Activated CD8-positive, alpha-beta T cell treated with anti-CD3 and anti-CD28 coated beads for 36 hours (primary cell): ENCODE results near the gene ARL6IP5. TPM values are rescaled to one million over a fixed set of nuclear protein-coding genes. Genes with fewer than 3 reads are reported as not detected.
A peak's percentile ranks its signal among the peaks of the same experiment; 100 is the strongest.

Experiments
- ATAC-seq: fragments of 200-7000 bp; cut with Tn5 transposase; one replicate; pipeline ENCODE4 v1.10.0; 2021; ENCODE audit warnings: mild to moderate bottlenecking, moderate library complexity
- CTCF ChIA-PET: fragments of 350-600 bp; sonication (Branson Sonifier 250); formaldehyde crosslinking; loops from one replicate; lab custom pipeline; 2021; ENCODE audit warnings: antibody characterized with exemption; lab: Charles Lee
- POLR2A ChIA-PET: fragments of 350-600 bp; sonication (Branson Sonifier 250); formaldehyde crosslinking; loops from one replicate; lab custom pipeline; 2021; ENCODE audit warnings: antibody characterized with exemption; lab: Charles Lee
- DNase-seq: peaks from one replicate; pipeline ENCODE4 v3.0.0-alpha.2; 2020
- H3K27ac Mint-ChIP-seq: one replicate; pipeline ENCODE4 v1.8.0; 2021; ENCODE audit warnings: mild to moderate bottlenecking, mixed read lengths
- H3K27me3 Mint-ChIP-seq: one replicate; pipeline ENCODE4 v1.8.0; 2021; ENCODE audit warnings: mixed read lengths
- H3K36me3 Mint-ChIP-seq: one replicate; pipeline ENCODE4 v1.8.0; 2021; ENCODE audit warnings: low read depth, mixed read lengths
- H3K4me1 Mint-ChIP-seq: one replicate; pipeline ENCODE4 v1.8.0; 2021; ENCODE audit warnings: low read depth, mixed read lengths
- H3K4me3 Mint-ChIP-seq: one replicate; pipeline ENCODE4 v1.8.0; 2021; ENCODE audit warnings: mild to moderate bottlenecking, moderate library complexity, mixed read lengths
- H3K9me3 Mint-ChIP-seq: one replicate; pipeline ENCODE4 v1.8.0; 2021; ENCODE audit warnings: mixed read lengths
- intact Hi-C: fragments of 100-400 bp; cut with micrococcal nuclease; formaldehyde crosslinking; loops from one replicate; pipeline ENCODE4 v1.10.0; 2022
- total RNA-seq, 2 experiments: library from RNA; stranded (reverse); gene quantifications; one replicate each; pipeline ENCODE4 v1.2.3, GENCODE V29; 2021
- TF ChIP-seq, protein P1 (sequence below): fragments of 200-600 bp; IDR thresholded peaks from one replicate; pipeline ENCODE4 v1.8.0; 2022; ENCODE audit warnings: antibody characterized with exemption, mild to moderate bottlenecking

The ARL6IP5 gene
- total RNA-seq, 2 experiments from 2014 or later = 72.7 to 74.2 TPM

- peaks cover 26% of the 10 kb centered on the region for H3K36me3 Mint-ChIP-seq
- ChIA-PET POLR2A (interaction anchor here (0.8 to 4.0 kb wide), 7 partner anchors 8 to 117 kb away, joined by 3 to 29 read pairs (median 7); partner anchors contain the start of gene TMF1), CTCF (interaction anchor here (0.9 to 1.5 kb wide), 3 partner anchors 11 to 39 kb away, joined by 4 to 5 read pairs (median 4); no protein-coding TSS in a partner anchor)
- peak overlapping the region; percentile 60 for H3K4me3 Mint-ChIP-seq
- intact Hi-C loops = loop anchor here (2.0 kb wide), 1 partner anchor 30 kb away; the partner anchor contains the start of gene TMF1
- no peaks in the 10 kb centered on the region for H3K9me3 Mint-ChIP-seq
- no peak for DNase-seq
- peak overlapping the region; percentile 98 for H3K27ac Mint-ChIP-seq
- no peaks in the 10 kb centered on the region for H3K27me3 Mint-ChIP-seq
- TF ChIP-seq, protein P1, sequence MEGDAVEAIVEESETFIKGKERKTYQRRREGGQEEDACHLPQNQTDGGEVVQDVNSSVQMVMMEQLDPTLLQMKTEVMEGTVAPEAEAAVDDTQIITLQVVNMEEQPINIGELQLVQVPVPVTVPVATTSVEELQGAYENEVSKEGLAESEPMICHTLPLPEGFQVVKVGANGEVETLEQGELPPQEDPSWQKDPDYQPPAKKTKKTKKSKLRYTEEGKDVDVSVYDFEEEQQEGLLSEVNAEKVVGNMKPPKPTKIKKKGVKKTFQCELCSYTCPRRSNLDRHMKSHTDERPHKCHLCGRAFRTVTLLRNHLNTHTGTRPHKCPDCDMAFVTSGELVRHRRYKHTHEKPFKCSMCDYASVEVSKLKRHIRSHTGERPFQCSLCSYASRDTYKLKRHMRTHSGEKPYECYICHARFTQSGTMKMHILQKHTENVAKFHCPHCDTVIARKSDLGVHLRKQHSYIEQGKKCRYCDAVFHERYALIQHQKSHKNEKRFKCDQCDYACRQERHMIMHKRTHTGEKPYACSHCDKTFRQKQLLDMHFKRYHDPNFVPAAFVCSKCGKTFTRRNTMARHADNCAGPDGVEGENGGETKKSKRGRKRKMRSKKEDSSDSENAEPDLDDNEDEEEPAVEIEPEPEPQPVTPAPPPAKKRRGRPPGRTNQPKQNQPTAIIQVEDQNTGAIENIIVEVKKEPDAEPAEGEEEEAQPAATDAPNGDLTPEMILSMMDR = no peak
- ATAC-seq = no peak
- H3K4me1 Mint-ChIP-seq = peaks cover 56% of the 10 kb centered on the region
Observed at GRCh38 chr3:69082361-69082760, 2.4 kb upstream of the ARL6IP5 start.

GRCh38 chr3:69082805-69083204 is 1.9 kb upstream of the ARL6IP5 start:
- intact Hi-C loops = loop anchor here (2.0 kb wide), 1 partner anchor 30 kb away; the partner anchor contains the start of gene TMF1
- TF ChIP-seq, protein P1 = no peak
- H3K9me3 Mint-ChIP-seq = no peaks in the 10 kb centered on the region
- DNase-seq (peak; percentile 91), ATAC-seq (peak; percentile 57)
- peak overlapping the region; percentile 60 for H3K4me3 Mint-ChIP-seq
- ChIA-PET POLR2A (interaction anchor here (0.8 to 4.0 kb wide), 8 partner anchors 8 to 117 kb away, joined by 3 to 29 read pairs (median 6); partner anchors contain the start of gene TMF1), CTCF (interaction anchor here (0.9 to 1.5 kb wide), 3 partner anchors 11 to 39 kb away, joined by 4 to 5 read pairs (median 4); no protein-coding TSS in a partner anchor)
- H3K4me1 Mint-ChIP-seq = peaks cover 53% of the 10 kb centered on the region
- H3K27me3 Mint-ChIP-seq = no peaks in the 10 kb centered on the region
- H3K27ac Mint-ChIP-seq = peak overlapping the region; percentile 98
- H3K36me3 Mint-ChIP-seq = peaks cover 27% of the 10 kb centered on the region

DNA sequence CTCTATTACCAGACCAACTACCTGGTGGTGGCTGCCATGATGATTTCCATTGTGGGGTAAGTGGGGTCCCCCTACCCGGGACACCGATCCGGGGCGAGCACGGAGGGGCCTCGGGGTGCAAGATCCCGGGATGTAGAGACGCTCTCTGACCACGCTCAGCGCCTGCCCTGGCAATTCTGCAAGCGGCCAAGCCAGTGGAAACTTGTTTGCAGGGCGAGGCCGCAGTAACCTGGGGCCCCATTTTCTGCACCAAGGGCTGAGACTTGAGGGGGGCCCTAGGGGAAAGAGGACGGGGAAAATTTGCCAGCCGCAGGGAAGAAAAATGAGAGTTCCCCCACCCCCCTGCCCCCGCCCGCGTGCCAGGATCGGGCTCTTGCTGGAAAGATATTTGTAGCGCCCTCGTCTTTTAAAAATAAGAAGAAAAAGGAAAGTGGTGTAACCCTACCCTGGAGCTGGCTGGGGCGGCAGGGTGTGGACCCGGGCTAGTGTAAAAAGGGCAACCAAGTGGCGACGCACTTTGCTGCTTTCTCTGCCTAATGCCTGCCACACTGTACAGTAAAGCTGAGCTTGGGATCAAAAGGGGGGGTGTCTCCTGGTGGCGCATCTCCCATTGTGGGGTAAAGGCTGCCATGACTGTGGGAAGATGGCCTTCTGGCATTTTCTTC is 563 bp downstream of the ARL6IP5 start:
- H3K4me3 Mint-ChIP-seq = peak overlapping the region; percentile 99
- TF ChIP-seq, protein P1 = no peak
- POLR2A ChIA-PET = interaction anchor here (0.8 to 4.0 kb wide), 4 partner anchors 10 to 33 kb away, joined by 3 to 29 read pairs (median 6); partner anchors contain the start of gene TMF1
- H3K9me3 Mint-ChIP-seq = no peaks in the 10 kb centered on the region
- no peak for ATAC-seq
- H3K4me1 Mint-ChIP-seq = peaks cover 65% of the 10 kb centered on the region
- H3K27me3 Mint-ChIP-seq = no peaks in the 10 kb centered on the region
- H3K27ac Mint-ChIP-seq = peak overlapping the region; percentile 98
- intact Hi-C loops = no loop called here
- DNase-seq = peak; percentile 38
- H3K36me3 Mint-ChIP-seq = peaks cover 33% of the 10 kb centered on the region
- CTCF ChIA-PET = interaction anchor here (1.1 to 3.0 kb wide), 4 partner anchors 8 to 35 kb away, joined by 3 to 11 read pairs (median 5); partner anchors contain the start of gene TMF1

DNA sequence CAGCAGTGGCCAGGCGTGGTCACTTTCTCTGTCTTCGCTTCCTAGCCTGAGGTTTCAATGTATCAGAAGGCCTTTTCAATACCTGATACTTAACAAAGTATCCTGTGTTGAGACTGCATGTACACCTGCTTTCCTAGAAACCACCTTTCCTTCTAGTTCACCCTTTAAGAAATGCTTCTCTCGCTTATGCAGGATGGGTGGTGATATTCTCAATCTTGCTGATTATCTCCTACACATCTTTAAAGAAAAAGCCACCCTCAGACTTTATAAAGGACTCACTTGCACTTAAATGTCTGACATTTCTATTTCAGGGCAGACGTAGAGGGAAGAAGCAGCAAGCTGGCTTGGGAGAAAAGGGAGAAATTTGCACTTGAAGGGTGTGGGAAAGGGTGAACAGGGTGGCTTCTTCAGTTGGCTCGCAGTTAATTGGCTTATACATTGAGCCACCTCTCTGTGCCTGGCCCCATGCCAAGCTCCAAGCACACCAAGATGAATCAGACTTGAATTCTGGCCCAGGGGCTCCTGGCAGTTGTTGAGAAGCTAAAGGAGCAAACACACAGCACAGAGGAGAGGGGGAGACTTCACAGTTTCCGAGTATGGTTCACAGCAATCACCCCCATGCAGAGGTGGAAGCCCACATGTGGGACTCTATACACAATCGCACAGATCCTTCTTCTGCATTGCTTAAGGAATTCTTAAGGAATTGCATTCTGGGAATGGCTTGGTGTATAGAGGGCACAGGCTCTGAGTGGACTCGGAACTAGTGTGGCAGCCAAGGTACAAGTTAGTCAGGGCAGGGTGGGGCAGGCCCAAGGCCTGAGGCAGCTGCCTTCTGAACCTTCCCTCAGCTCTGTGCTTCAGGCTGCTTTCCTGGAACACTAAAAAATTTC is 1.3 kb downstream of the ARL6IP5 start:
- DNase-seq (peak; percentile 93), ATAC-seq (peak; percentile 39)
- intact Hi-C loops = no loop called here
- H3K27me3 Mint-ChIP-seq = no peaks in the 10 kb centered on the region
- ChIA-PET CTCF (interaction anchor here (0.9 to 3.0 kb wide), 2 partner anchors 29 to 34 kb away, joined by 3 to 11 read pairs; partner anchors contain the start of gene TMF1), POLR2A (interaction anchor here (0.7 to 4.0 kb wide), 10 partner anchors 9 to 35 kb away, joined by 3 to 29 read pairs (median 3); no protein-coding TSS in a partner anchor)
- H3K4me3 Mint-ChIP-seq = peak overlapping the region; percentile 99
- H3K4me1 Mint-ChIP-seq = peaks cover 65% of the 10 kb centered on the region
- no peaks in the 10 kb centered on the region for H3K9me3 Mint-ChIP-seq
- TF ChIP-seq, protein P1 = no peak
- H3K27ac Mint-ChIP-seq = peak overlapping the region; percentile 98
- H3K36me3 Mint-ChIP-seq = peaks cover 37% of the 10 kb centered on the region
